Tibial artery (tissue), 4 donors: ENCODE results near the gene VASN.
A peak's percentile ranks its signal among the peaks of the same experiment; 100 is the strongest.
"Not testable (repeated sequence)": the region's sequence is repeated elsewhere in the genome, so short reads cannot be mapped to it uniquely, and the experiment has no call there.

Source experiments
- DNase-seq, 2 donors: peaks; one replicate each; pipeline ENCODE4 v3.0.0-alpha.2; 2019
- H3K27ac ChIP-seq, 2 donors: fragments of 200-600 bp; sonication (generic) in 1 of 2; 1 replicate in 1 of 2; 2 replicates in 1 of 2; pipeline ENCODE4 v1.5.1; 2018 to 2019; ENCODE audit warnings: mild to moderate bottlenecking in 1 of 2
- H3K27me3 ChIP-seq, 2 donors: fragments of 200-600 bp; sonication (generic) in 1 of 2; one replicate each; pipeline versions ENCODE4 v1.5.1 to v1.6.0; 2016 to 2019
- H3K36me3 ChIP-seq, 3 donors: fragments of 200-600 bp; sonication (generic) in 2 of 3; one replicate each; pipeline ENCODE4 v1.5.1; 2016 to 2019; ENCODE audit warnings: mild to moderate bottlenecking in 2 of 3
- H3K4me1 ChIP-seq, 4 donors: fragments of 200-600 bp; sonication (generic) in 2 of 4; 1 replicate in 3 of 4; 2 replicates in 1 of 4; pipeline ENCODE4 v1.5.1; 2016 to 2019
- H3K4me3 ChIP-seq, 2 donors: fragments of 200-600 bp; sonication (generic) in 1 of 2; 1 replicate in 1 of 2; 2 replicates in 1 of 2; pipeline ENCODE4 v1.5.1; 2018 to 2019; ENCODE audit warnings: mild to moderate bottlenecking in 2 of 2
- H3K9me3 ChIP-seq, 3 donors: fragments of 200-600 bp; sonication (generic) in 1 of 3; one replicate each; pipeline ENCODE4 v1.5.1; 2016 to 2019
- CTCF ChIP-seq, 2 experiments: fragments of 200-600 bp in 1 of 2; fragments of 450-650 bp in 1 of 2; IDR thresholded peaks; one replicate each; pipeline ENCODE4 v1.5.1; 2017 to 2019; ENCODE audit warnings: antibody characterized with exemption in 2 of 2, mild to moderate bottlenecking in 1 of 2, moderate library complexity in 1 of 2
- intact Hi-C: fragments of 100-400 bp; cut with DNase I; formaldehyde crosslinking; loops from one replicate; pipeline ENCODE4 v1.15.0; 2023; ENCODE audit warnings: low total_unique reads

VASN gene

GRCh38 chr16:4391631-4392381 lies 20.2 kb downstream of the VASN start:
- H3K27ac ChIP-seq, result peak overlapping the region; percentile 86 to 93
- TF ChIP-seq CTCF (IDR thresholded peaks at IDR 0.05), result no peak
- intact Hi-C loops, result loop anchor here (5.0 kb wide), 1 partner anchor 440 kb away; no protein-coding TSS in a partner anchor
- peaks cover 0 to 69% (median 58%) of the 10 kb centered on the region in 4 donors for H3K4me1 ChIP-seq
- H3K9me3 ChIP-seq, result no peaks in the 10 kb centered on the region
- H3K36me3 ChIP-seq, result peaks cover 0 to 13% (median 5%) of the 10 kb centered on the region in 3 donors
- H3K27me3 ChIP-seq, result no peaks in the 10 kb centered on the region
- no peak for DNase-seq
- no peak overlapping the region for H3K4me3 ChIP-seq

GRCh38 chr16:4392382-4393239 lies 21.0 kb downstream of the VASN start:
- Histone ChIP-seq H3K9me3 (no peaks in the 10 kb centered on the region), H3K27ac (peak overlapping the region; percentile 86 to 93), H3K27me3 (no peaks in the 10 kb centered on the region), H3K36me3 (peaks cover 0 to 13% (median 5%) of the 10 kb centered on the region in 3 donors), H3K4me3 (no peak overlapping the region), H3K4me1 (peaks cover 0 to 61% (median 50%) of the 10 kb centered on the region in 4 donors)
- intact Hi-C loops, result loop anchor here (5.0 kb wide), 1 partner anchor 440 kb away; no protein-coding TSS in a partner anchor
- peak in 1 of 2 donors; percentile 78 for DNase-seq
- TF ChIP-seq CTCF (IDR thresholded peaks at IDR 0.05), result no peak

GRCh38 chr16:4393240-4393600 lies 21.6 kb downstream of the VASN start:
- Histone ChIP-seq H3K27me3 (no peaks in the 10 kb centered on the region), H3K36me3 (peaks cover 0 to 13% (median 5%) of the 10 kb centered on the region in 3 donors), H3K4me3 (no peak overlapping the region), H3K27ac (peak overlapping the region; percentile 86 to 93), H3K9me3 (no peaks in the 10 kb centered on the region), H3K4me1 (peaks cover 0 to 55% (median 44%) of the 10 kb centered on the region in 4 donors)
- intact Hi-C loops, result loop anchor here (5.0 kb wide), 1 partner anchor 441 kb away; no protein-coding TSS in a partner anchor
- peak in 1 of 2 donors; percentile 86 for DNase-seq
- TF ChIP-seq CTCF (IDR thresholded peaks at IDR 0.05), result peak in 1 of 2 experiments; percentile 25

- not testable (repeated sequence) for DNase-seq, H3K4me3 ChIP-seq, H3K27me3 ChIP-seq, H3K9me3 ChIP-seq
- H3K4me1 ChIP-seq, result peaks cover 0 to 54% (median 38%) of the 10 kb centered on the region in 4 donors
- peak overlapping the region; percentile 86 to 93 for H3K27ac ChIP-seq
- intact Hi-C loops, result loop anchor here (5.0 kb wide), 1 partner anchor 442 kb away; no protein-coding TSS in a partner anchor
- peaks cover 0 to 13% (median 5%) of the 10 kb centered on the region in 3 donors for H3K36me3 ChIP-seq
Observed at GRCh38 chr16:4393850-4394249, 22.2 kb downstream of the VASN start.

GRCh38 chr16:4395055-4395726 lies 23.5 kb downstream of the VASN start:
- Histone ChIP-seq H3K4me1 (peaks cover 0 to 46% (median 25%) of the 10 kb centered on the region in 4 donors), H3K9me3 (no peaks in the 10 kb centered on the region), H3K4me3 (no peak overlapping the region), H3K27ac (peak overlapping the region in 1 of 2 donors; percentile 13), H3K36me3 (peaks cover 0 to 13% (median 5%) of the 10 kb centered on the region in 3 donors), H3K27me3 (no peaks in the 10 kb centered on the region)
- intact Hi-C loops, result no loop called here
- no peak for TF ChIP-seq CTCF (IDR thresholded peaks at IDR 0.05)
- no peak for DNase-seq
